GM18909 (cell line): Measurements from ENCODE around the gene HEATR3.
A peak's percentile ranks its signal among the peaks of the same experiment; 100 is the strongest.

Source experiments
- ATAC-seq: cut with Tn5 transposase; IDR thresholded peaks from one replicate; pipeline ENCODE4 v1.9.1; 2021; ENCODE audit warnings: mild to moderate bottlenecking; ENCODE audit not compliant: unreplicated experiment, poor library complexity

HEATR3 gene, protein sequence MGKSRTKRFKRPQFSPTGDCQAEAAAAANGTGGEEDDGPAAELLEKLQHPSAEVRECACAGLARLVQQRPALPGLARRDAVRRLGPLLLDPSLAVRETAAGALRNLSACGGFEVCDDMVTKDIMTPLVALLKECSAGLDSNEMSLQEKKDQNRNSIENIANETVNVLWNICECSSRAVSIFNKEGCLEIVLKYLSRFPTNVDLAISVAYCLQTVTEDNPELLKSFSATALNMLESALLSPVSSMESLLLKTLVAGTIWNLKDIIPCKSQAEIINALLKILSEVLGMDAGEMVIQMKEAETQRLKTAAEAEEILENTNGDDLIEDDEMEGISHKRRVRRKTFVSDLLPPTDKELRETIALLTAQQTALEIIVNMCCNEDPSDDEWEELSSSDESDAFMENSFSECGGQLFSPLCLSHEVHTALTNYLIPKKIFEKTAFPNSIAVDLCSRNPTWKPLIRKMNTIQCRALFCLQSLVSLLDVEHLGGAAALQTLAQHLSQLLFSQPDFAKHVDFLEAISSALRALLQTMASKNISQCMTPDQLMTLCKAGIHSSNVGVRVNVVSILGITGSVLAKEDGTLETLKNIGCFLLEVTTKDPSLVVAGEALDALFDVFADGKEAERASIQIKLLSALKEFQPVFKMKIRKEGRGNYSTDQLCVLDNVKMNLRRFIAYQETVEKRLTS

GRCh38 chr16:50065624-50066481 is at the start of gene HEATR3:
Gene HEATR3, plus strand, starts transcription at chr16:50065970. Its CDS starts 162 bp downstream, at chr16:50066132.
- ATAC-seq: peak; percentile 83

- no peak for ATAC-seq
Observed at GRCh38 chr16:50017553-50017952, 48.2 kb upstream of the HEATR3 start.

DNA sequence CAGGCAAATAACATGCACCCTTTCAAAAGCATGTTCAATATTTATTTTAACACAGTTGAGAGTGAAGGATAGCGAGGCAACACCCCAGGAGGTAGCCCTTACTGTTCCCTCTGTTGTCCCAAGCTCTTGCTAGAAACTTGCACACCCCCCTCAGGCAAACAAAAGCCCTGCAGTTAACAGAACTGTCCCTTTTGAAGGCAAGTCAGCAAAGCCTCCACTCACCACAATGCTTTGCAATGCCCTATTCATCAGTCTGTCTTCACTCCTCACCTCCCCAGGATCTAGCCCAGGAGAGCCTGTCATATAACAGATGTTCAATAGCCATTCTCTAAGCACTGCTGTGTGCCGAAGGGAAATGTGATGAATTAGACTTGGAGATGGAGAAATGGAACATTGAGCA is 44.2 kb upstream of the HEATR3 start:
- ATAC-seq: no peak

DNA sequence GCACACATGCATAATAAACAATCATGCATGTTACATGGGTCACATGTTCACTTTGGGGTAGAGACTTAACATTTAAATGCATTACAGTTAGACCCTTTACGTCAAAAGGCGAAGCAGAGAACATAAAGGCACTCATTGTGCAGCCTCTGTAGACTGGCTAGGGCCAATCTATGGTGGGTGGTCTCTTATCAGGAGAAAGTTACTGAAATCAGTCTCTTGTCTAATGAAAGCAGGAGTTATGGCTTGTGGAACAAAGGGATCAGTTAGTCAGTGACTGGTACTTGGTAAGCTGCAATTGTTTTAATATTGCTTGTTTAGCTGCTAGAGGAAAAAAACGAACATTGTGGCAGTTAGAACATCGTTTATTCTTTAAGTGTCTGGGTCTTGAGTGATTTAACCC is 42.1 kb upstream of the HEATR3 start:
- no peak for ATAC-seq

DNA sequence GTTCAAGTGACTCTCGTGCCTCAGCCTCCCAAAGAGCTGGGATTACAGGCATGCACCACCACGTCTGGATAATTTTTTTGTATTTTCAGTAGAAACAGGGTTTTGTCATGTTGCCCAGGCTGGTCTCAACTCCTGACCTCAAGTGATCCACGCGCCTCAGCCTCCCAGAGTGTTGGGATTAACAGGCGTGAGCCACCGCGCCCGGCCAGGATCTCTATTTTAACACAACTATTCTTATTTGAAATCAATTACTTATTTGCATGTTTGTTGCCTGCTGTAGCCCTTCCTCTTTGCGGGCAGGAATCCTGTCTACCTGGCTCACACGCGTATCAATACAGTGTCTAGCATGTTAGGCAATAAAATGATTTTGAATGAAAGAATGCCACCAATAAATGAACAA is 41.6 kb upstream of the HEATR3 start:
- ATAC-seq: no peak

GRCh38 chr16:50024684-50025536 is 40.9 kb upstream of the HEATR3 start, which contains the start of gene CNEP1R1:
Gene CNEP1R1, plus strand, starts transcription at chr16:50025225. Its CDS starts 91 bp downstream, at chr16:50025316.
- peak; percentile 99 for ATAC-seq

GRCh38 chr16:50025537-50025931 is 40.2 kb upstream of the HEATR3 start:
- ATAC-seq: peak; percentile 7

DNA sequence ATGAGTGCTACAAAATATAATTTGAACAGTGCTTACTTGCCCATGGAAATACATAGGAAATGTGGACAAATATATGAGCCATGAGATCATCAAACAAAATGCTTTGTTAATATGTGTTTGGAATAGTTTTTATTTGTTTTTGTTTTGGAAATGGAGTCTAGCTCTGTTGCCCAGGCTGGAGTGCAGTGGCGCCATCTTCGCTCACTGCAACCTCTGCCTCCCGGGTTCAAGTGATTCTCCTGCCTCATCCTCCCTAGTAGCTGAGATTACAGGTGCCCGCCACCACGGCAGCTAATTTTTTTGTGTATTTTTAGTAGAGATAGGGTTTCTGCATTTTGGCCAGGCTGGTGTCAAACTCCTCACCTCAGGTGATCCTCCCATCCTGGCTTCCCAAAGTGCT is 37.9 kb upstream of the HEATR3 start:
- no peak for ATAC-seq

GRCh38 chr16:50035468-50035992 is 30.2 kb upstream of the HEATR3 start:
- no peak for ATAC-seq

DNA sequence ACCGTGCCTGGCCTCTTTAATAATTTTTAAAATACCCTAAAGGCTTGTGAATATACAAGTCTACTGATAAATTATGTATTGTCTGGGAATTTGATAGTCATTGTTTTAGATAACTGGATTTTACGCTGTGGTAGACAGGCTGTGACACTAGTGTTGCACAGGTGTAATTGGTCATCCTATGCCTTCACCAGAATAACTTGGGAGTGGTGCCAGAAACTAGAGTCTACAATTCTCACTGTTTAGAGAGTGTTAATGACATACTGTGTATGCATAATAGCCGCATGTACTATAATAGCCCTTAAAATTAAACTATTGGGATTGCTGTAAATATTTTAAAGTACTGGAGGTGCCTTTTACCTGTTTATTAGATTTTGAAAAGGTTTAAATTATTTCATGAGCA is 29.3 kb upstream of the HEATR3 start:
- ATAC-seq: no peak

GRCh38 chr16:50037662-50038220 is 28.0 kb upstream of the HEATR3 start:
- no peak for ATAC-seq

GRCh38 chr16:50038286-50038685 is 27.5 kb upstream of the HEATR3 start:
- ATAC-seq: no peak

DNA sequence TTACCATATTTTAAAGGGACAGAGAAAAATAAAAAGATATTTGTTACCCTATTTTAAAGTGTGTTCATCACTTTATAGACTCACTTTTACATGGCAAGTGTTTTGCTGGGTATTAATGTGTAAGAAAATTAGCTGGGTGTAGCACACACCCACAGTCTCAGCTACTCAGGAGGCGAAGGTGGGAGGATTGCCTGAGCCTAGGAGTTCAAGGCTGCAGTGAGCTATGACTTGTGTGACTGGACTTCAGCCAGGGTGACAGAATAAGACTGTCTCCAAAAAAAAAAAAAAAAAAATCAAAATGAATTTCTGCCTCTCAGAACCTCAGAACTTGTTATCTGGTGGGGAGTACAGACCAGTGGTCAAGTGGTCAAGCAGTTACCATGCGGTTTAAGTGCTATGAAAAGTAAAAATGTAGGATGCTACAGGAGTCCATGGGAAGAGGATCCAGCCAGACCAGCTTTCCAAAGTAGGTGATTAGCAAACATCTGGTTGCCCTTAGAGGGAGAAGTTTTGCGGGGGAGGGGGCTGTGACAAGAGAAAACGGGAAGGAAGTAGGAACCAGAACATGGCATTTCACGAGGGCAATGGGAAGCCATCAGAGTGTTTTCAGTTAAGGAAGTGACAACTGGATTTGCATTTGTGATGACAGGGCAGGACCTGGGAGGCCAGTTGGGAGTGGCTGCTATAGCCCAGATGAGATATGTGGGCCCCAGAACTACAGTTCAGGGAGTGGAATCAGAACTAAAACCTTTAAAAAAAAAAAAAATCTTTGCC is 26.8 kb upstream of the HEATR3 start:
- no peak for ATAC-seq

DNA sequence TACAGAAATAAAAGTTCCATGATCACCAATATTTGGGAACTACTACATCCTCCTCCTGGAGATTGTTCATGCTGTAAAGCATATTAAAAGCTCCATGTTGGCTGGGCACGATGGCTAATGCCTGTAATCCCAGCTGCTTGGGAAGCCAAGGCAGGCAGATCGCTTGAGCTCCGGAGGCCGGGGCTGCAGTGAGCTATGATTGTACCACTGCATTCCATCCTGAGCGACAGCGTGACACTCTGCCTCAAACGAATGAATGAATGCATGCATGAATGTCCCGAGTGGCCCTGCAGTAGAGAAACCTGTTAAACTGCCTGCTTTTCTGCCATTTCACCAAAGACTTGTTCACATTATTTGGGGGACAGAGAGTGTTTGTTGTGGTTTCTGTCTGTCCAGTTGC is 25.8 kb upstream of the HEATR3 start:
- no peak for ATAC-seq

DNA sequence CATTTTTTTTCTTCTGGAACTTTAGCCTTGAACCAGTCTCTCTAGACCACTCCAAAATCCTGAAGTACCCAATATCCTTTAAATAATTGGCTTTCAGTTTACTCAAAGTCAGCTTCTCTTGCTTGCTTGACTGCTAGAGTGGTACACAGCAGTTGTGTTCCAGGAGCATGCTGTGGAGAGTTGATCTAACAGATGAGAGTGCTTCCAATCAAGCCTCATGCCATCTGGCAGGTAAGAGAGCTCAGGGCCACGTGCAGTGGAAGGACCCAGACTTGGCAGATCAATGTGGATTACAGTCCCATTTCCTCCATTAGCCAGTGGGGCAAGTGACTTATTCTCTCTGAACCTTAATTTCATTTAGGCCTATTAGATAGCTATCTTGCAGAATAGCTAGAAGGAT is 25.1 kb upstream of the HEATR3 start:
- no peak for ATAC-seq

- ATAC-seq: no peak
Observed at GRCh38 chr16:50043358-50043757, 22.4 kb upstream of the HEATR3 start.

DNA sequence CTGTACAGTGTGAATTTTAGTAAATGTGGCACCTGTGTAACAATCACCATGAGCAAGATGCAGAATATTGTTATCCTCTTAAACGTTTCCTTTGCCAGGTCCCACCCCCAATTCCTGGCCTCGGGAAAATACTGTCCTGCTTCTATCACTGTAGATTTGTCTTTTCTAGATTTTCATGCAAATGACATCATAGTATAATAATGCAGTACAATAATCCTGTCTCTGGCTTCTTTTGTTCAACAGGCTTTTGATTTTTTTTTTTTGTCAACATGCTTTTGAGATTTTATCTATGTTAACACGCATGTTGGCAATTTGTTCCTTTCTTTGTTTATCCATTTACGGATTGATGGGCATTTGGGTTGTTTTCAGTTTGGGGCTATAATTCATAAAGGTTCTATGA is 20.4 kb upstream of the HEATR3 start:
- ATAC-seq: no peak

GRCh38 chr16:50046853-50047252 is 18.9 kb upstream of the HEATR3 start:
- ATAC-seq: no peak

DNA sequence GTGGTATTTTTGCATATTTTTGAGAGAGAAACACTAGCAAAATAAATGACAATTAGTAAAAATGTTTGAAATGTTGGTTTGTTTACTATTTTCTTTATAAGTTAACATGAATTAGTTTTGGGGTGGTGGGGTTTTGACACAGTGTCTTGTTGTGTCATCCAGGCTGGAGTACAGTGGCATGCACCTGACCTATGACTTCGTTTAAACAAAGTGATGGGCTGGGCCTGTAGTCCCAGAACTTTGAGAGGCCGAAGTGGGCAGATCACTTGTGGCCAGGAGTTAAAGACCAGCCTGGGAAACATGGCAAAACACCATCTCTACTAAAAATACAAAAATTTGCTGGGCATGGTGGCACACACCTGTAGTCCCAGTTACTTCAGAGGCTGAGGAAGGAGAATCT is 17.9 kb upstream of the HEATR3 start:
- ATAC-seq: no peak
